H54 (cell line): ENCODE measurements around the gene RELN.
"Not testable (repeated sequence)": the region's sequence is repeated elsewhere in the genome, so short reads cannot be mapped to it uniquely, and the experiment has no call there.

Experiments
- DNase-seq: peaks from one replicate; pipeline ENCODE4 v3.0.0; 2011; ENCODE audit warnings: low spot score, mixed read lengths; ENCODE audit not compliant: insufficient read length
- FAIRE-seq: peaks from 3 replicates; lab custom pipeline; 2011; peaks lifted over from hg19 to GRCh38; lab: Jason Lieb, UNC
- POLR2A ChIP-seq: IDR thresholded peaks from 2 replicates; pipeline ENCODE4 v1.6.1; 2011; ENCODE audit warnings: low read depth, mild to moderate bottlenecking, low read length

The RELN gene

GRCh38 chr7:103851357-103851756 is 138.1 kb downstream of the RELN start:
- DNase-seq (no peak), FAIRE-seq (no peak)
- no peak for TF ChIP-seq POLR2A

GRCh38 chr7:103843689-103844480 is 145.6 kb downstream of the RELN start:
- DNase-seq (no peak), FAIRE-seq (no peak)
- TF ChIP-seq POLR2A: no peak

- FAIRE-seq (no peak), DNase-seq (no peak)
- no peak for TF ChIP-seq POLR2A
Measured at GRCh38 chr7:103833401-103833800, 156.1 kb downstream of the RELN start.

- TF ChIP-seq POLR2A: no peak
- FAIRE-seq (no peak), DNase-seq (no peak)
Measured at GRCh38 chr7:103832438-103832837, 157.0 kb downstream of the RELN start.

GRCh38 chr7:103824251-103824650 is 165.2 kb downstream of the RELN start:
- DNase-seq (no peak), FAIRE-seq (no peak)
- no peak for TF ChIP-seq POLR2A

GRCh38 chr7:103823084-103823483 is 166.4 kb downstream of the RELN start:
- FAIRE-seq (no peak), DNase-seq (no peak)
- TF ChIP-seq POLR2A: no peak

- DNase-seq (no peak), FAIRE-seq (no peak)
- no peak for TF ChIP-seq POLR2A
Measured at GRCh38 chr7:103821092-103821491, 168.4 kb downstream of the RELN start.

GRCh38 chr7:103815972-103816371 is 173.5 kb downstream of the RELN start:
- DNase-seq, FAIRE-seq: not testable (repeated sequence)

GRCh38 chr7:103813970-103814369 is 175.5 kb downstream of the RELN start:
- FAIRE-seq (no peak), DNase-seq (no peak)
- TF ChIP-seq POLR2A: no peak

GRCh38 chr7:103811997-103812396 is 177.5 kb downstream of the RELN start:
- FAIRE-seq (no peak), DNase-seq (no peak)
- no peak for TF ChIP-seq POLR2A

- FAIRE-seq (no peak), DNase-seq (no peak)
- TF ChIP-seq POLR2A: no peak
Measured at GRCh38 chr7:103811290-103811689, 178.2 kb downstream of the RELN start.

GRCh38 chr7:103810112-103810744 is 179.2 kb downstream of the RELN start:
- DNase-seq (no peak), FAIRE-seq (no peak)
- TF ChIP-seq POLR2A: no peak

- DNase-seq (no peak), FAIRE-seq (no peak)
- TF ChIP-seq POLR2A: no peak
Measured at GRCh38 chr7:103809229-103809994, 180.0 kb downstream of the RELN start.

- no peak for TF ChIP-seq POLR2A
- no peak for DNase-seq
- FAIRE-seq: no peak
Measured at GRCh38 chr7:103805346-103805745, 184.1 kb downstream of the RELN start.
